ENCODE results near the gene HSPA5. TPM values are rescaled to one million over a fixed set of nuclear protein-coding genes. Genes with fewer than 3 reads are reported as not detected.
A peak's percentile ranks its signal among the peaks of the same experiment; 100 is the strongest.
"Not testable (repeated sequence)": the region's sequence is repeated elsewhere in the genome, so short reads cannot be mapped to it uniquely, and the experiment has no call there.

The HSPA5 gene
- total and polyA plus RNA-seq, 2 donors (not counting 1 experiment from before 2014, with no cell fraction given) = 40.1 to 94.5 TPM

DNA sequence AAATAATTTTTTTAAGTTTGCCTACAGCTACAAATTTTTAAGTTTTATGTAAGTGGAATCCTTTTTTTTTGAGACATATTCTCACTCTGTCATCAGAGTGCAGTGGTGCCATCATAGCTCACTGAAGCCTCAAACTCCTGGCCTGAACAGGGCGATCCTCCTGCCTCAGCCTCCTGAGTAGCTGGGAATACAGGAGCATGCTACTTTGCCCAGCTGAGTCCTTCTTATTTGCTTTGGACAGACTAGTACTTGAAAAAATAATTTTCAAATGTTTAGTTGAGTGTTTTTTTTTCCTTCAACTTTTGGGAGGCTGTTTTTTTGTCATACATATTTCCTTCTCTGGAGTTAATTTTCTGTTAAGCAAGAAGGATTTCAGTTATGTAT, 27.9 kb upstream of the HSPA5 start:
- H2AFZ ChIP-seq (ENCODE audit: insufficient read depth, low read depth, low read length, poor library complexity, severe bottlenecking) = no peak overlapping the region
- Mint-ChIP-seq H3K4me3 (no peak overlapping the region), H3K27ac (no peak overlapping the region), H3K27me3 (no peaks in the 10 kb centered on the region), H3K9me3 (ENCODE audit: insufficient read depth) (no peaks in the 10 kb centered on the region), H3K4me1 (peaks cover 33% of the 10 kb centered on the region)
- H3K9ac ChIP-seq (ENCODE audit: low read length) = no peak overlapping the region
- H3K27me3 ChIP-seq (replicated peaks in 1 of 4; ENCODE audit: control extremely low read depth in 1 of 4, control insufficient read depth in 3 of 4, insufficient read depth in 4 of 4, low read length in 3 of 4) = no peaks in the 10 kb centered on the region
- CTCF ChIA-PET = no interaction called here
- intact Hi-C loops (cut with micrococcal nuclease) = no loop called here
- no CpG with 5 or more reads among the region's 1 CpG for WGBS (ENCODE audit: insufficient coverage)
- ATAC-seq (ENCODE audit: low read depth) = no peak
- H3K4me2 ChIP-seq (replicated peaks; ENCODE audit: low read depth, low read length, poor library complexity, severe bottlenecking) = no peak overlapping the region
- no peak for DNase-seq
- H3K79me2 ChIP-seq (ENCODE audit: control insufficient read depth, insufficient read depth, low read length) = peaks cover 97% of the 10 kb centered on the region
- H3K4me3 ChIP-seq (ENCODE audit: control extremely low read depth in 1 of 5, extremely low read depth in 1 of 5, insufficient read depth in 1 of 5, low read depth in 2 of 5, low read length in 4 of 5) = no peak overlapping the region
- H3K36me3 ChIP-seq (replicated peaks in 1 of 2; ENCODE audit: control extremely low read depth in 1 of 2, control insufficient read depth in 1 of 2, extremely low read depth in 1 of 2, insufficient read depth in 2 of 2, low read length in 1 of 2) = peaks cover 2 to 7% of the 10 kb centered on the region in 2 experiments
- TF ChIP-seq EZH2 (IDR thresholded peaks at IDR 0.05; ENCODE audit: borderline replicate concordance, insufficient read depth, low read depth, low read length, poor library complexity, severe bottlenecking) = no peak
- TF ChIP-seq, protein P1, sequence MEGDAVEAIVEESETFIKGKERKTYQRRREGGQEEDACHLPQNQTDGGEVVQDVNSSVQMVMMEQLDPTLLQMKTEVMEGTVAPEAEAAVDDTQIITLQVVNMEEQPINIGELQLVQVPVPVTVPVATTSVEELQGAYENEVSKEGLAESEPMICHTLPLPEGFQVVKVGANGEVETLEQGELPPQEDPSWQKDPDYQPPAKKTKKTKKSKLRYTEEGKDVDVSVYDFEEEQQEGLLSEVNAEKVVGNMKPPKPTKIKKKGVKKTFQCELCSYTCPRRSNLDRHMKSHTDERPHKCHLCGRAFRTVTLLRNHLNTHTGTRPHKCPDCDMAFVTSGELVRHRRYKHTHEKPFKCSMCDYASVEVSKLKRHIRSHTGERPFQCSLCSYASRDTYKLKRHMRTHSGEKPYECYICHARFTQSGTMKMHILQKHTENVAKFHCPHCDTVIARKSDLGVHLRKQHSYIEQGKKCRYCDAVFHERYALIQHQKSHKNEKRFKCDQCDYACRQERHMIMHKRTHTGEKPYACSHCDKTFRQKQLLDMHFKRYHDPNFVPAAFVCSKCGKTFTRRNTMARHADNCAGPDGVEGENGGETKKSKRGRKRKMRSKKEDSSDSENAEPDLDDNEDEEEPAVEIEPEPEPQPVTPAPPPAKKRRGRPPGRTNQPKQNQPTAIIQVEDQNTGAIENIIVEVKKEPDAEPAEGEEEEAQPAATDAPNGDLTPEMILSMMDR (IDR thresholded peaks at IDR 0.05) = no peak
- no peak overlapping the region for H3K27ac ChIP-seq (ENCODE audit: low read length in 2 of 2)
- POLR2A ChIA-PET = interaction anchor here (0.5 to 0.6 kb wide), 2 partner anchors 9 to 103 kb away, joined by 3 to 5 read pairs; no protein-coding TSS in a partner anchor
- peaks cover 35% of the 10 kb centered on the region for H4K20me1 ChIP-seq (ENCODE audit: control insufficient read depth, insufficient read depth, low read length, poor library complexity, severe bottlenecking)
- peaks cover 4 to 8% of the 10 kb centered on the region in 2 donors for H3K4me1 ChIP-seq (ENCODE audit: control insufficient read depth in 2 of 2, insufficient read depth in 2 of 2, low read length in 2 of 2)
- no peaks in the 10 kb centered on the region for H3K9me3 ChIP-seq (ENCODE audit: control extremely low read depth in 1 of 3, control insufficient read depth in 2 of 3, insufficient read depth in 1 of 3, low read length in 2 of 3)

DNA sequence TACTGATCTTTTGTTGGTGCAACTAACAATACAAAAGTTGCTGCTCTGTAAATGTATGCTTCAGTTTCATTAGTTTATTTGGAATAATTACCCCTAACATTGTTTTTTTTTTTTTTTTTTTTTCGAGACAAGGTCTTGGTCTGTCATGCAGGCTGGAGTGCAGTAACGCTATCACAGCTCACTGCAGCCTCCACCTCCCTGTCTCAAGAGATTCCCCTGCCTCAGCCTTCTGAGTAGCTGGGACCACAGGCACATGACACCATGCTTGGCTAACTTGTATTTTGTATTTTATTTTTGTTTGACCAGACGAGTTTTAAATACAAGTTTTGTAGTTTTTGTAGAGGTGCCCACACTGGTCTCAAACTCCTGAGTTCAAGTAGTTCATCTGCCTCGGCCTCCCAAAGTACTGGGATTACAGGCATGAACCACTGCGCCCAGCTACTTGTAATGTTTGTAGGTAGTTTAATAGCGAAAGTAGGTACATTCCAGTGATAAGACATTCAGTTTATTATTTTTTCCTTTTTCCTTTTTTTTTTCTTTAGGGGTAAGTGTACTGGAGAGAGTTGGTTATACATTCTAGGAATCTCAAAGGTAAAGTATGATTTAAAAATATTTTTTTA, 27.4 kb upstream of the HSPA5 start:
- WGBS (ENCODE audit: insufficient coverage) = 38% methylated on average over 2 of the region's 6 CpGs
- Mint-ChIP-seq H3K9me3 (ENCODE audit: insufficient read depth) (no peaks in the 10 kb centered on the region), H3K4me1 (peaks cover 38% of the 10 kb centered on the region), H3K4me3 (peak overlapping the region; percentile 37), H3K27ac (no peak overlapping the region), H3K27me3 (no peaks in the 10 kb centered on the region)
- Histone ChIP-seq H2AFZ (ENCODE audit: insufficient read depth, low read depth, low read length, poor library complexity, severe bottlenecking) (no peak overlapping the region), H3K27ac (ENCODE audit: low read length in 2 of 2) (peak overlapping the region in 1 of 2 donors; percentile 33), H4K20me1 (ENCODE audit: control insufficient read depth, insufficient read depth, low read length, poor library complexity, severe bottlenecking) (peaks cover 35% of the 10 kb centered on the region), H3K4me1 (ENCODE audit: control insufficient read depth in 2 of 2, insufficient read depth in 2 of 2, low read length in 2 of 2) (peaks cover 9 to 13% of the 10 kb centered on the region in 2 donors), H3K4me2 (replicated peaks; ENCODE audit: low read depth, low read length, poor library complexity, severe bottlenecking) (no peak overlapping the region), H3K36me3 (replicated peaks in 1 of 2; ENCODE audit: control extremely low read depth in 1 of 2, control insufficient read depth in 1 of 2, extremely low read depth in 1 of 2, insufficient read depth in 2 of 2, low read length in 1 of 2) (peaks cover 2 to 10% of the 10 kb centered on the region in 2 experiments), H3K79me2 (ENCODE audit: control insufficient read depth, insufficient read depth, low read length) (peaks cover 97% of the 10 kb centered on the region), H3K27me3 (replicated peaks in 1 of 4; ENCODE audit: control extremely low read depth in 1 of 4, control insufficient read depth in 3 of 4, insufficient read depth in 4 of 4, low read length in 3 of 4) (no peaks in the 10 kb centered on the region), H3K4me3 (ENCODE audit: control extremely low read depth in 1 of 5, extremely low read depth in 1 of 5, insufficient read depth in 1 of 5, low read depth in 2 of 5, low read length in 4 of 5) (no peak overlapping the region), H3K9me3 (ENCODE audit: control extremely low read depth in 1 of 3, control insufficient read depth in 2 of 3, insufficient read depth in 1 of 3, low read length in 2 of 3) (no peaks in the 10 kb centered on the region), H3K9ac (ENCODE audit: low read length) (no peak overlapping the region)
- CTCF ChIA-PET = interaction anchor here (0.7 kb wide), 1 partner anchor 13 kb away, joined by 3 read pairs; no protein-coding TSS in a partner anchor
- TF ChIP-seq, protein P1 (IDR thresholded peaks at IDR 0.05) = no peak
- TF ChIP-seq EZH2 (IDR thresholded peaks at IDR 0.05; ENCODE audit: borderline replicate concordance, insufficient read depth, low read depth, low read length, poor library complexity, severe bottlenecking) = no peak
- POLR2A ChIA-PET = interaction anchor here (0.5 kb wide), 1 partner anchor 9 kb away, joined by 5 read pairs; no protein-coding TSS in a partner anchor
- DNase-seq = no peak
- intact Hi-C loops (cut with micrococcal nuclease) = no loop called here
- no peak for ATAC-seq (ENCODE audit: low read depth)

DNA sequence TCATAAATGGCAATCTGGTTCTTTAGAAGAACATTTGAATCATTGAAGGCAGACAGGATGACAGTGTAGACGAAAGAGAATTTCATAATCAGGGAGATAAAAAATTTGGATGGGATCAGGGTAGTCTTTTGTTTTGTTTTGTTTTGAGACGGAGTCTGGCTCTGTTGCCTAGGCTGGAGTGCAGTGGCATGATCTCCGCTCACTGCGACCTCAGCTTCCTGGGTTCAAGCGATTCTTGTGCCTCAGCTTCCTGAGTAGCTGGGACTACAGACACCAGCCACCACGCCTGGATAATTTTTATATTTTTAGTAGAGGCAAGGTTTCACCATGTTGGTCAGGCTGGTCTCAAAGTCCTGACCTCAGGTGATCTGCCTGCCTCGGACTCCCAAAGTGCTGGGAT, 22.9 kb upstream of the HSPA5 start:
- ATAC-seq (ENCODE audit: low read depth); H3K9ac ChIP-seq (ENCODE audit: low read length); DNase-seq; CTCF ChIA-PET; H3K27me3 Mint-ChIP-seq; H2AFZ ChIP-seq (ENCODE audit: insufficient read depth, low read depth, low read length, poor library complexity, severe bottlenecking); H3K27me3 ChIP-seq (replicated peaks in 1 of 4; ENCODE audit: control extremely low read depth in 1 of 4, control insufficient read depth in 3 of 4, insufficient read depth in 4 of 4, low read length in 3 of 4); H3K9me3 Mint-ChIP-seq (ENCODE audit: insufficient read depth); H3K27ac ChIP-seq (ENCODE audit: low read length in 2 of 2); H3K4me3 ChIP-seq (ENCODE audit: control extremely low read depth in 1 of 5, extremely low read depth in 1 of 5, insufficient read depth in 1 of 5, low read depth in 2 of 5, low read length in 4 of 5); H3K27ac Mint-ChIP-seq; POLR2A ChIA-PET: not testable (repeated sequence)
- Mint-ChIP-seq H3K4me1 (peaks cover 51% of the 10 kb centered on the region), H3K4me3 (peak overlapping the region; percentile 54)
- H4K20me1 ChIP-seq (ENCODE audit: control insufficient read depth, insufficient read depth, low read length, poor library complexity, severe bottlenecking) = peaks cover 36% of the 10 kb centered on the region
- peaks cover 24 to 27% of the 10 kb centered on the region in 2 donors for H3K4me1 ChIP-seq (ENCODE audit: control insufficient read depth in 2 of 2, insufficient read depth in 2 of 2, low read length in 2 of 2)
- WGBS (ENCODE audit: insufficient coverage) = 40% methylated on average over 3 of the region's 7 CpGs
- peaks cover 2 to 10% of the 10 kb centered on the region in 2 experiments for H3K36me3 ChIP-seq (replicated peaks in 1 of 2; ENCODE audit: control extremely low read depth in 1 of 2, control insufficient read depth in 1 of 2, extremely low read depth in 1 of 2, insufficient read depth in 2 of 2, low read length in 1 of 2)
- peaks cover 0 to 18% (median 7%) of the 10 kb centered on the region in 3 donors for H3K9me3 ChIP-seq (ENCODE audit: control extremely low read depth in 1 of 3, control insufficient read depth in 2 of 3, insufficient read depth in 1 of 3, low read length in 2 of 3)
- H3K79me2 ChIP-seq (ENCODE audit: control insufficient read depth, insufficient read depth, low read length) = peaks cover 71% of the 10 kb centered on the region
- intact Hi-C loops (cut with micrococcal nuclease) = loop anchor here (5.0 kb wide), 3 partner anchors 322 to 847 kb away; partner anchors contain the start of genes GOLGA1, NR6A1 and PSMB7
- H3K4me2 ChIP-seq (replicated peaks; ENCODE audit: low read depth, low read length, poor library complexity, severe bottlenecking) = peak overlapping the region; percentile 24
